Measurements from ENCODE around the gene PANK4.
"Not testable (repeated sequence)": the region's sequence is repeated elsewhere in the genome, so short reads cannot be mapped to it uniquely, and the experiment has no call there.

PANK4 gene

GRCh38 chr1:2525920-2526823 is at the start of gene PANK4:
TSS of gene PANK4 (minus strand) at chr1:2526596. CDS start at chr1:2526587, 9 bp downstream.
- peak; percentile 92 for DNase-seq (ENCODE audit: low read depth)
- H3K4me3 ChIP-seq (ENCODE audit: low read length), result peak within 1 kb of the TSS; percentile 83
- no peak for TF ChIP-seq CTCF (conservative IDR thresholded peaks at IDR 0.05; ENCODE audit: low read length)

GRCh38 chr1:2574350-2574749 is 48.0 kb upstream of the PANK4 start:
- no peak for TF ChIP-seq CTCF (conservative IDR thresholded peaks at IDR 0.05; ENCODE audit: low read length)
- H3K4me3 ChIP-seq (ENCODE audit: low read length), result no peak overlapping the region
- peak; percentile 5 for DNase-seq (ENCODE audit: low read depth)

GRCh38 chr1:2573250-2573920 is 47.0 kb upstream of the PANK4 start:
- DNase-seq (ENCODE audit: low read depth), result no peak
- no peak overlapping the region for H3K4me3 ChIP-seq (ENCODE audit: low read length)
- no peak for TF ChIP-seq CTCF (conservative IDR thresholded peaks at IDR 0.05; ENCODE audit: low read length)

- no peak overlapping the region for H3K4me3 ChIP-seq (ENCODE audit: low read length)
- DNase-seq (ENCODE audit: low read depth), result no peak
- TF ChIP-seq CTCF (conservative IDR thresholded peaks at IDR 0.05; ENCODE audit: low read length), result no peak
Measured at GRCh38 chr1:2571348-2571747, 45.0 kb upstream of the PANK4 start.

GRCh38 chr1:2570332-2570731 is 43.9 kb upstream of the PANK4 start:
- no peak for TF ChIP-seq CTCF (conservative IDR thresholded peaks at IDR 0.05; ENCODE audit: low read length)

GRCh38 chr1:2569703-2570102 is 43.3 kb upstream of the PANK4 start:
- DNase-seq (ENCODE audit: low read depth); H3K4me3 ChIP-seq (ENCODE audit: low read length): not testable (repeated sequence)

More at GRCh38 chr1:2570332-2570731, 43.9 kb upstream of the PANK4 start:
- H3K4me3 ChIP-seq (ENCODE audit: low read length), result no peak overlapping the region
- DNase-seq (ENCODE audit: low read depth), result no peak

GRCh38 chr1:2569060-2569459 is 42.7 kb upstream of the PANK4 start:
- no peak for TF ChIP-seq CTCF (conservative IDR thresholded peaks at IDR 0.05; ENCODE audit: low read length)
- DNase-seq (ENCODE audit: low read depth), result no peak
- H3K4me3 ChIP-seq (ENCODE audit: low read length), result no peak overlapping the region

- H3K4me3 ChIP-seq (ENCODE audit: low read length); DNase-seq (ENCODE audit: low read depth): not testable (repeated sequence)
Measured at GRCh38 chr1:2568187-2568816, 41.9 kb upstream of the PANK4 start.
